ENCODE data around the gene ARHGEF39. TPM values are rescaled to one million over a fixed set of nuclear protein-coding genes. Genes with fewer than 3 reads are reported as not detected.

Gene ARHGEF39
- total RNA-seq, 1 donor = 0.36 TPM

GRCh38 chr9:35691757-35692301 lies 26.8 kb upstream of the ARHGEF39 start:
- H2AFZ ChIP-seq (ENCODE audit: low read length) = no peak overlapping the region
- H3K79me2 ChIP-seq (ENCODE audit: insufficient read depth, low read length) = peaks cover 29% of the 10 kb centered on the region
- no peaks in the 10 kb centered on the region for H3K27me3 ChIP-seq (ENCODE audit: insufficient read depth, low read length)
- peaks cover 36% of the 10 kb centered on the region for H3K4me1 ChIP-seq (ENCODE audit: insufficient read depth, low read length)
- peaks cover 31% of the 10 kb centered on the region for H3K36me3 ChIP-seq (ENCODE audit: insufficient read depth, low read length)
- peak; percentile 60 for DNase-seq (ENCODE audit: insufficient read length, low spot score, missing footprints)
- H3K4me2 ChIP-seq (ENCODE audit: insufficient read depth, low read length) = peak overlapping the region; percentile 100
- peak overlapping the region; percentile 87 for H3K27ac ChIP-seq (ENCODE audit: low read depth, low read length)
- TF ChIP-seq, protein P1, sequence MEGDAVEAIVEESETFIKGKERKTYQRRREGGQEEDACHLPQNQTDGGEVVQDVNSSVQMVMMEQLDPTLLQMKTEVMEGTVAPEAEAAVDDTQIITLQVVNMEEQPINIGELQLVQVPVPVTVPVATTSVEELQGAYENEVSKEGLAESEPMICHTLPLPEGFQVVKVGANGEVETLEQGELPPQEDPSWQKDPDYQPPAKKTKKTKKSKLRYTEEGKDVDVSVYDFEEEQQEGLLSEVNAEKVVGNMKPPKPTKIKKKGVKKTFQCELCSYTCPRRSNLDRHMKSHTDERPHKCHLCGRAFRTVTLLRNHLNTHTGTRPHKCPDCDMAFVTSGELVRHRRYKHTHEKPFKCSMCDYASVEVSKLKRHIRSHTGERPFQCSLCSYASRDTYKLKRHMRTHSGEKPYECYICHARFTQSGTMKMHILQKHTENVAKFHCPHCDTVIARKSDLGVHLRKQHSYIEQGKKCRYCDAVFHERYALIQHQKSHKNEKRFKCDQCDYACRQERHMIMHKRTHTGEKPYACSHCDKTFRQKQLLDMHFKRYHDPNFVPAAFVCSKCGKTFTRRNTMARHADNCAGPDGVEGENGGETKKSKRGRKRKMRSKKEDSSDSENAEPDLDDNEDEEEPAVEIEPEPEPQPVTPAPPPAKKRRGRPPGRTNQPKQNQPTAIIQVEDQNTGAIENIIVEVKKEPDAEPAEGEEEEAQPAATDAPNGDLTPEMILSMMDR (IDR thresholded peaks at IDR 0.05; ENCODE audit: extremely low read depth, low read depth, low read length) = no peak
- H4K20me1 ChIP-seq (ENCODE audit: insufficient read depth, low read length) = peaks cover 35% of the 10 kb centered on the region
- no peaks in the 10 kb centered on the region for H3K9me3 ChIP-seq (ENCODE audit: low read depth, low read length)
- peak overlapping the region; percentile 93 for H3K4me3 ChIP-seq (ENCODE audit: insufficient read depth, low read length)

GRCh38 chr9:35691334-35691650 lies 26.3 kb upstream of the ARHGEF39 start:
- H3K4me1 ChIP-seq (ENCODE audit: insufficient read depth, low read length) = peaks cover 40% of the 10 kb centered on the region
- H3K4me3 ChIP-seq (ENCODE audit: insufficient read depth, low read length) = peak overlapping the region; percentile 93
- TF ChIP-seq, protein P1 (IDR thresholded peaks at IDR 0.05; ENCODE audit: extremely low read depth, low read depth, low read length) = no peak
- peaks cover 31% of the 10 kb centered on the region for H3K36me3 ChIP-seq (ENCODE audit: insufficient read depth, low read length)
- peak overlapping the region; percentile 11 for H2AFZ ChIP-seq (ENCODE audit: low read length)
- H3K27ac ChIP-seq (ENCODE audit: low read depth, low read length) = peak overlapping the region; percentile 87
- no peaks in the 10 kb centered on the region for H3K27me3 ChIP-seq (ENCODE audit: insufficient read depth, low read length)
- peaks cover 34% of the 10 kb centered on the region for H3K79me2 ChIP-seq (ENCODE audit: insufficient read depth, low read length)
- H4K20me1 ChIP-seq (ENCODE audit: insufficient read depth, low read length) = peaks cover 35% of the 10 kb centered on the region
- peak; percentile 89 for DNase-seq (ENCODE audit: insufficient read length, low spot score, missing footprints)
- H3K9me3 ChIP-seq (ENCODE audit: low read depth, low read length) = no peaks in the 10 kb centered on the region
- H3K4me2 ChIP-seq (ENCODE audit: insufficient read depth, low read length) = peak overlapping the region; percentile 100

GRCh38 chr9:35690614-35691333 lies 25.8 kb upstream of the ARHGEF39 start:
- DNase-seq (ENCODE audit: insufficient read length, low spot score, missing footprints) = peak; percentile 96
- peak overlapping the region; percentile 87 for H3K27ac ChIP-seq (ENCODE audit: low read depth, low read length)
- H3K27me3 ChIP-seq (ENCODE audit: insufficient read depth, low read length) = no peaks in the 10 kb centered on the region
- peaks cover 38% of the 10 kb centered on the region for H3K79me2 ChIP-seq (ENCODE audit: insufficient read depth, low read length)
- peaks cover 32% of the 10 kb centered on the region for H3K36me3 ChIP-seq (ENCODE audit: insufficient read depth, low read length)
- H3K4me1 ChIP-seq (ENCODE audit: insufficient read depth, low read length) = peaks cover 40% of the 10 kb centered on the region
- H2AFZ ChIP-seq (ENCODE audit: low read length) = peak overlapping the region; percentile 11
- H4K20me1 ChIP-seq (ENCODE audit: insufficient read depth, low read length) = peaks cover 39% of the 10 kb centered on the region
- TF ChIP-seq, protein P1 (IDR thresholded peaks at IDR 0.05; ENCODE audit: extremely low read depth, low read depth, low read length) = no peak
- H3K9me3 ChIP-seq (ENCODE audit: low read depth, low read length) = no peaks in the 10 kb centered on the region
- peak overlapping the region; percentile 100 for H3K4me2 ChIP-seq (ENCODE audit: insufficient read depth, low read length)
- peak overlapping the region; percentile 93 for H3K4me3 ChIP-seq (ENCODE audit: insufficient read depth, low read length)

DNA sequence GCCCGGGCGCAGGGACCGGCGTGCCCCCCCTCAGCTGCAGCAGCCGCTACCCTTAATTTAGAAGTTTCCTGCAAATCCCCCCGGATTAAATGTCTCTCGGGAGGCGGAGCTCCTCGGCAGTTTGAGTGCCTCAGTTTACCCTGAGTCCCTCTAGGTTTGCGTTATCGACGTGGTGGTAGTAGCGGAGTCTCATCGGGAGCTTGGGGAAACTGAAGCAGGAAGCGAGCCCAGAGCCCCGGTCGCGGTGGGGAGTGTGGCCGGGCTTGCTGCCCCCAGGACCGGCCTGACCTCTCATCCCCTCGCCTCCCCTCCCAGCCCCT lies 25.3 kb upstream of the ARHGEF39 start:
- Histone ChIP-seq H3K27ac (ENCODE audit: low read depth, low read length) (peak overlapping the region; percentile 74), H3K4me1 (ENCODE audit: insufficient read depth, low read length) (peaks cover 39% of the 10 kb centered on the region), H3K27me3 (ENCODE audit: insufficient read depth, low read length) (no peaks in the 10 kb centered on the region), H3K9me3 (ENCODE audit: low read depth, low read length) (no peaks in the 10 kb centered on the region), H4K20me1 (ENCODE audit: insufficient read depth, low read length) (peaks cover 45% of the 10 kb centered on the region), H3K4me3 (ENCODE audit: insufficient read depth, low read length) (peak overlapping the region; percentile 93), H3K79me2 (ENCODE audit: insufficient read depth, low read length) (peaks cover 43% of the 10 kb centered on the region), H3K4me2 (ENCODE audit: insufficient read depth, low read length) (peak overlapping the region; percentile 100), H3K36me3 (ENCODE audit: insufficient read depth, low read length) (peaks cover 34% of the 10 kb centered on the region), H2AFZ (ENCODE audit: low read length) (no peak overlapping the region)
- DNase-seq (ENCODE audit: insufficient read length, low spot score, missing footprints) = peak; percentile 91
- TF ChIP-seq, protein P1 (IDR thresholded peaks at IDR 0.05; ENCODE audit: extremely low read depth, low read depth, low read length) = no peak
